WERI-Rb-1 (cell line): ENCODE results near the gene TCTN2.

ENCODE experiments used
- DNase-seq: peaks from one replicate; pipeline ENCODE4 v3.0.0-alpha.2; 2020
- H3K27ac ChIP-seq: fragments of 250-450 bp; sonication (Bioruptor Pico); 2 replicates; pipeline ENCODE4 v1.5.1; 2020; ENCODE audit warnings: mild to moderate bottlenecking, moderate library complexity
- H3K27me3 ChIP-seq: fragments of 250-450 bp; sonication (Bioruptor Pico); 2 replicates; pipeline ENCODE4 v1.5.1; 2021; ENCODE audit warnings: mild to moderate bottlenecking, low read depth, moderate library complexity; ENCODE audit not compliant: insufficient read depth, severe bottlenecking
- H3K36me3 ChIP-seq: fragments of 250-450 bp; sonication (Bioruptor Pico); 2 replicates; pipeline ENCODE4 v1.5.1; 2020; ENCODE audit warnings: mild to moderate bottlenecking, moderate library complexity
- H3K4me3 ChIP-seq: 2 replicates; pipeline ENCODE4 v1.5.1; 2011; ENCODE audit warnings: low read depth, mild to moderate bottlenecking, control low read depth, low read length
- H3K9me3 ChIP-seq: fragments of 250-450 bp; sonication (Bioruptor Pico); 2 replicates; pipeline ENCODE4 v1.5.1; 2021; ENCODE audit warnings: mild to moderate bottlenecking, moderate library complexity; ENCODE audit not compliant: severe bottlenecking
- TF ChIP-seq, protein P1 (sequence below): IDR thresholded peaks from 2 replicates; pipeline ENCODE4 v1.5.1; 2011; ENCODE audit warnings: low read depth, mild to moderate bottlenecking, control low read depth, inconsistent platforms, low read length

TCTN2 gene

DNA sequence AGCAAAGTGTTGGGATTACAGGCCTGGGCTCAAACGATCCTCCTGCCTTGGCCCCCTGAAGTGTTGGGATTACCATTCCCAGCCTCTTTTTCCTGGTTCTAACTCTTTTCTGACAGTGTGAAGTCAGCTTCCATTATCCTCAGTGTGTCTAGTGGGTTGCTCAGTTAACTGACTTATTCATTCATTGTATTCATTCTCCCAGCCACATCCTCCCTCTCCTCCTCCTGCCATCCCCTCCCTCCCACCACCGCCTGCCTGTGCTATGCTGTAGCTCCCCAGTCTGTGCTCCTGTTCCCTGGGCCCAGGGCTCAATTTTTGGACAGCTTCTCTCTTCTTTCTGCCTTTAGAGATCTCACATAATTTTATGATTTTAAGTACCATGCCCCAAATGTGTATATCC lies 60.7 kb downstream of the TCTN2 start:
- H3K27ac ChIP-seq: no peak overlapping the region
- H3K27me3 ChIP-seq: no peaks in the 10 kb centered on the region
- peaks cover 56% of the 10 kb centered on the region for H3K36me3 ChIP-seq
- TF ChIP-seq, protein P1, sequence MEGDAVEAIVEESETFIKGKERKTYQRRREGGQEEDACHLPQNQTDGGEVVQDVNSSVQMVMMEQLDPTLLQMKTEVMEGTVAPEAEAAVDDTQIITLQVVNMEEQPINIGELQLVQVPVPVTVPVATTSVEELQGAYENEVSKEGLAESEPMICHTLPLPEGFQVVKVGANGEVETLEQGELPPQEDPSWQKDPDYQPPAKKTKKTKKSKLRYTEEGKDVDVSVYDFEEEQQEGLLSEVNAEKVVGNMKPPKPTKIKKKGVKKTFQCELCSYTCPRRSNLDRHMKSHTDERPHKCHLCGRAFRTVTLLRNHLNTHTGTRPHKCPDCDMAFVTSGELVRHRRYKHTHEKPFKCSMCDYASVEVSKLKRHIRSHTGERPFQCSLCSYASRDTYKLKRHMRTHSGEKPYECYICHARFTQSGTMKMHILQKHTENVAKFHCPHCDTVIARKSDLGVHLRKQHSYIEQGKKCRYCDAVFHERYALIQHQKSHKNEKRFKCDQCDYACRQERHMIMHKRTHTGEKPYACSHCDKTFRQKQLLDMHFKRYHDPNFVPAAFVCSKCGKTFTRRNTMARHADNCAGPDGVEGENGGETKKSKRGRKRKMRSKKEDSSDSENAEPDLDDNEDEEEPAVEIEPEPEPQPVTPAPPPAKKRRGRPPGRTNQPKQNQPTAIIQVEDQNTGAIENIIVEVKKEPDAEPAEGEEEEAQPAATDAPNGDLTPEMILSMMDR: no peak
- no peaks in the 10 kb centered on the region for H3K9me3 ChIP-seq
- H3K4me3 ChIP-seq: no peak overlapping the region
- no peak for DNase-seq

GRCh38 chr12:123732251-123732650 lies 61.3 kb downstream of the TCTN2 start:
- H3K4me3 ChIP-seq: no peak overlapping the region
- no peaks in the 10 kb centered on the region for H3K9me3 ChIP-seq
- no peaks in the 10 kb centered on the region for H3K27me3 ChIP-seq
- H3K27ac ChIP-seq: no peak overlapping the region
- peaks cover 60% of the 10 kb centered on the region for H3K36me3 ChIP-seq
- TF ChIP-seq, protein P1: no peak
- no peak for DNase-seq

DNA sequence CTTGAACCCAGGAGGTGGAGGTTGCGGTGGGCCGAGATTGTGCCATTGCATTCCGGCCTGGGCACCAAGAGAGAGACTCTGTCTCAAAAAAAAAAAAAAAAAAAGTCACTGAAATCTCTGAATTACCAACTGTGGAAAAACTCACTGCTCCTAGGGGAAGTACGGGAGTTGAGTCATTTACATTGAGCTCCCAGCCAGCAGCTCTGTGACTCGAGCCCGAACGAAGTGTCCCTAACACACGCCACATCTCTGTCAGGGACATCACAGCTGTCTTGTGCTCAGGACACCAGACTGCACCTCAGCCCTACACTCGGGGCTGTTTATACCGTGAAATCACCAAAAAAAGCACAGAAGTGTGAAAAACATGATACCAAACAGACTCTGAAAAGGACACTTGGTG lies 62.3 kb downstream of the TCTN2 start:
- H3K4me3 ChIP-seq: no peak overlapping the region
- TF ChIP-seq, protein P1: no peak
- H3K36me3 ChIP-seq: peaks cover 56% of the 10 kb centered on the region
- no peaks in the 10 kb centered on the region for H3K27me3 ChIP-seq
- H3K27ac ChIP-seq: no peak overlapping the region
- no peak for DNase-seq
- H3K9me3 ChIP-seq: no peaks in the 10 kb centered on the region

GRCh38 chr12:123734268-123734667 lies 63.4 kb downstream of the TCTN2 start:
- TF ChIP-seq, protein P1: no peak
- Histone ChIP-seq H3K27me3 (no peaks in the 10 kb centered on the region), H3K36me3 (peaks cover 66% of the 10 kb centered on the region), H3K27ac (no peak overlapping the region), H3K4me3 (no peak overlapping the region), H3K9me3 (no peaks in the 10 kb centered on the region)
- DNase-seq: no peak

GRCh38 chr12:123741937-123742572 lies 71.1 kb downstream of the TCTN2 start:
- Histone ChIP-seq H3K27ac (no peak overlapping the region), H3K27me3 (no peaks in the 10 kb centered on the region), H3K9me3 (no peaks in the 10 kb centered on the region), H3K36me3 (peaks cover 54% of the 10 kb centered on the region), H3K4me3 (no peak overlapping the region)
- DNase-seq: no peak
- TF ChIP-seq, protein P1: no peak

- Histone ChIP-seq H3K27ac (no peak overlapping the region), H3K27me3 (no peaks in the 10 kb centered on the region), H3K4me3 (no peak overlapping the region), H3K9me3 (no peaks in the 10 kb centered on the region), H3K36me3 (peaks cover 49% of the 10 kb centered on the region)
- no peak for DNase-seq
- TF ChIP-seq, protein P1: no peak
These were observed 72.1 kb downstream of the TCTN2 start for GRCh38 chr12:123743002-123743401.
